NCI-H1092 treated with DMSO at 0.1 percent for 48 hours (cell line): ENCODE measurements around the gene ZNF814.
"Not testable (repeated sequence)": the region's sequence is repeated elsewhere in the genome, so short reads cannot be mapped to it uniquely, and the experiment has no call there.

Source experiments
- DNase-seq: peaks from one replicate; lab custom pipeline; 2025; lab: John Stamatoyannopoulos, UW

Gene ZNF814

GRCh38 chr19:57815247-57816075 lies 73.4 kb downstream of the ZNF814 start:
- no peak for DNase-seq

- DNase-seq = peak; percentile 80
These were observed 74.2 kb downstream of the ZNF814 start, which contains the start of gene ZNF552 for GRCh38 chr19:57814505-57815246. TSS of gene ZNF552 (minus strand) at chr19:57814913. CDS start at chr19:57814743, 170 bp downstream.

- DNase-seq = no peak
These were observed 74.8 kb downstream of the ZNF814 start for GRCh38 chr19:57813919-57814504.

- not testable (repeated sequence) for DNase-seq
These were observed 75.6 kb downstream of the ZNF814 start for GRCh38 chr19:57812975-57813820.

- no peak for DNase-seq
These were observed 76.6 kb downstream of the ZNF814 start for GRCh38 chr19:57812226-57812625.

GRCh38 chr19:57810410-57811295 lies 78.2 kb downstream of the ZNF814 start:
- DNase-seq = not testable (repeated sequence)

- DNase-seq = no peak
These were observed 81.3 kb downstream of the ZNF814 start for GRCh38 chr19:57807541-57807940.

- no peak for DNase-seq
These were observed 85.1 kb downstream of the ZNF814 start for GRCh38 chr19:57803594-57804325.

GRCh38 chr19:57803265-57803593 lies 85.6 kb downstream of the ZNF814 start:
- no peak for DNase-seq

- DNase-seq = no peak
These were observed 86.6 kb downstream of the ZNF814 start for GRCh38 chr19:57802269-57802668.

GRCh38 chr19:57800696-57801095 lies 88.1 kb downstream of the ZNF814 start:
- DNase-seq = no peak
